GM21529 (cell line): ENCODE results near the gene DPRX.
"Not testable (repeated sequence)": the region's sequence is repeated elsewhere in the genome, so short reads cannot be mapped to it uniquely, and the experiment has no call there.

Source experiments
- ATAC-seq: cut with Tn5 transposase; IDR thresholded peaks from one replicate; pipeline ENCODE4 v1.9.1; 2021; ENCODE audit not compliant: unreplicated experiment

The DPRX gene

DNA sequence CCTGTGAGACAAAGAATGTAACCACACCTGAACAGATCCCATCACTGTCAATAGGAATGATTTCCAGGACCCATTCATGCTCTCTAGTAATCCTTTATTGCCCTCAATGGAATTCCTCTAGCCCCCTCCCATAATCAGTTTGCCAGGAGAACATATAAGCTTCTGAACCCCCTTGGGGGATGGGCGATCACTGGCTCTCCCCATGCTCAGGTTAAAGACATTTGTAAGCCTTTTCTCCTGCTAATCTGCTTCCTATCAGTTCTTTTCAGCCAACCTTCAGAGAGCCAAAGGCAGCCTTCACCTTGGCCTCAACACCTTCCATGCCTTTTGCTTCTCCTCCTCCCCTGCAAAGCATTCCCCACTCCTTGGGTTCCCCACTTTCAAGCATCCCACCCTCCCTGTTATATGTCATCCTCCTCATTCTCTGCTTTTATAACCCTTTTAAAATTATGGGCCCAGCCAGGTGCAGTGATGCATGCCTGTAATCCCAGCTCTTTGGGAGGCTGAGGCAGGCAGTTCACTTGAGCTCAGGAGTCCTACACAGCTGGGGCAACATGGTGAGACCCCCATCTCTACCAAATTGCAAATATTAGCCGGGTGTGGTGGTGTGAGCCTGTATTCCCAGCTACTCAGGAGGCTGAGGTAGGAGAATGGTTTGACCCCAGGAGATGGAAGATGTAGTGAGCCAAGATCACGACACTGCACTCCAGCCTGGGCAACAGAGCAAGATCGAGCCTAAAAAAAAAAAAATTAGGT is 12.4 kb downstream of the DPRX start:
- no peak for ATAC-seq

DNA sequence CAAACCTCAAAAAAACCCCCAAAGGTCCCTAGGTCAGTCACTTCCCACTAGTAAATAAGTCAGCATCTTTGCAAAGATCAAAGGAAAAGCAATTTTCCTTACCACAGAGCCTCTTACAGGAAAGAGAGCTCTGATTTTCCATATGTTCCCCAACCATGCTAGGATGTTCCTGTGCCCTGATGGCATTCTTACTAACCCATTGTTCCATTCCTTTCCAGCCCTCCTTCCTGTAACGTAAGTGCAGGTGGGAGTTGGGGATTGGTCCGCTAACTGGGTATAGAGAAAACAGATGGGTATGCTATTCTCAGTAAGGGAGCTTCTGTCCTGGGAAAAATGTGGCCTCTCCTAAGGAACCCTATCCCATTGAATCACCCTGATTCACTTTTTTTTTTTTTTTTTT is 14.3 kb downstream of the DPRX start:
- ATAC-seq: no peak

DNA sequence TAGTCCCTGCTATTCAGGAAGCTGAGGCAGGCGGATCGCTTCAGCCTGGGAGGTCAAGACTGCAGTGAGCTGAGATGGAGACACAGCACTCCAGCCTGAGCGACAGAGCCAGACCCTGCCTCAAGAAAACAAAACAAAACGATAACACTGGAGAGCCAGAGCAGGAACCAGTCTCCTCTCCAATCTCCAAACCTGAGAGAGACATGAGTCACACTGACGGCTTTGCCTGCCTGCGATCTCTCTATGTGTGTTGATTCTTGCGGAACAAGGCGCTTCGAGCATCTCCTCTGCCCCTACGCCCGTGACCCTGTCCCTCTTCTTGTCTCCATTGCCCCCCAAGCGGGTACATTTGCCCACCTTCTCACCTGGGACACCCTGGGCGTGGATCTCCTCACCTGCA is 15.6 kb downstream of the DPRX start:
- ATAC-seq: no peak

DNA sequence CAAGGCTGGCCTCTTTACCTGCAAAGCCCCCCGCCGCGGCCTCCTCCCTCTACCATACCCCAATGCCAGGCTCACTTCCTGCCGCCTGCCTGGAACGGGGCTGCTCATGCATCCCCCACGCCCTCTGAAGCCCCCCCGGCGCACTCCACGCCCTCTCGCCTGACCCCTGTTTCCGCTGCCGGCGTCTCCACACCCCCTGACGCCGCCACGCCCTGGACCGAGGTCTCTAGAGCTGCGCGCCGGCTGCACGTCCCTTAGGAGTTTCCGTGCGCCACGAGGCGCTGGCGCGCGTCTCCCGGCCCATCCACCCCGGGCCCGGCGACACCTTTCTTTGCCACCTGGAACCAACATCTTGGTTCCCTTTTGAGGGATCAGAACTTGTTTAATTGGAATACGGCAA is 16.0 kb downstream of the DPRX start:
- ATAC-seq: no peak

DNA sequence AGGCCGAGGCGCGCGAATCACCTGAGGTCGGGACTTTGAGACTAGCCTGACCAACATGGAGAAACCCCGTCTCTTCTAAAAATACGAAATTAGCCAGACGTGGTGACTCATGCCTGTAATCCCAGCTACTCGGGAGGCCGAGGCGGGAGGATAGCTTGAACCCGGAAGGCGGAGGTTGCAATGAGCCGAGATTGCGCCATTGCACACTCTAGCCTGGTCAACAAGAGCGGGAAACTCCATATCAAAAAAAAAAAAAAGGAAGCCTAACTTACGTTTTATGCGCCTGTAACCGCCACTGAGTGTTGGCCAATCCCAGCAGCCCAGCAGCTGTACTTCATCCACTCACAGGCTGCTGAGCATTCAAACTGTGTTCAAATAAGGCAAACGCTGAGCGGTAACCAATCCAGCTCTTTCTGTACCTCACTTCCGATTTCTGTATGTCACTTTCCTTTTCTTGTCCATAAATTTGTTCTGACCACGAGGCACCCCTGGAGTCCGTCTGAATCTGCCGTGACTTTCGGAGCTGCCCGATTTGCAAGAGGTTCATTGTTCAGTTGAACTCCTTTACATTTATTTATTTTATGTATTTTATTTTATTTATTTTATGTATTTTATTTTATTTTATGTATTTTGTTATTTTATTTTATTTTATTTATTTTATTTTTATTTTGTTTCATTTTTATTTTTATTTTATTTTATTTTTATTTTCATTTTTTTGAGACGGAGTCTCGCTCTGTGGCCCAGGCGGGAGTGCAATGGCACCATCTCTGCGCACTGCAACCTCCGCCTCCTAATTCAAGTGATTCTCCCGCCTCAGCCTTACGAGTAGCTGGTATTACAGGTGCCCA is 18.2 kb downstream of the DPRX start:
- ATAC-seq: no peak

DNA sequence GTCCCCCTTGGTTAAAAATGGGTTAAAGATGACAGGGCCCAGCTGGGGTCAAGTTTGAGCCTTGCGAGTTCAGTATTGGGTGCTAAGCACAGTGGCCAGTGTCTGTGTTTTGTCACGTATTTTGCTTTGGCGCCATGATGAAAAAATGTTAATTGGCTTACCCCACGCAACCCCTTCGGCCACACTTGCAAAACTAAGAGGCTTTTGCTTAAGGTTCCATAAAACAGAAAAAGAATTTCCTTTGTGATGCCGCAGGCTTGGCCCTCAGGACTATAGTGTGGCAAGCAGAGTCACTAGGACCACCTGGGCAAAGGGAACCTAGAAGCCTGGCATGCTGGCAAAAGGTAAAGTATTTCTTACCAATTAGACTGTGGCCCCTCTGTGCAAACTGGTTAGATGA is 20.7 kb downstream of the DPRX start:
- ATAC-seq: no peak

DNA sequence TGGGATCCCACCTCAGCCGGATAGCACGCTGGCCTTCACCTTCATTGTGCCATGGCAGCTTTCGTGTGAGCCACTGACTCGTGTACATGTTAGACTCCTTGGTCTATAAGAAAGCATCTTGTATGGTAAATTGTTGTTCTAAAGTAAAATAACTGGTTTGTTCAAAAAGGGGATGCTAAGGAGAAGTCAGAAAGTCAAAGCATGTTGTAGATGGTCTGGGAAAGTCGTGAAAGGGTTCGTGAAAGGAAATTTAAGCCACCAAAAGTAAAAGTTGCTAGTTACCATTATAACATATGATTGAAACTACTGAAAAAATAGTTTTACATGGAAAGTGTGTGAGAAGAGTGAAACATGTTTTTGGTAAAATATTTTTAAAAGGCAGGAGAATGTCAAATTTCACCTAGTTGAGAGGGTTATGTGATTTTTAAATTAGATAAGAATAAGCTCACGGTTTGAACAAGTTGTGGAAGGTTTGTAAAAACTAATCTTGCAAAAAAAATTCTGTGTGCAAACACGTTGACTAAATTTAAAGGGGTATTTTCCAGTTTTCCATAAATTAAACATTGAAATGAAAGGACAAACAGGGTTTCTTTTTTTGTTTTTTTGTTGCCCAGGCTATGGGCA is 23.4 kb downstream of the DPRX start:
- no peak for ATAC-seq

DNA sequence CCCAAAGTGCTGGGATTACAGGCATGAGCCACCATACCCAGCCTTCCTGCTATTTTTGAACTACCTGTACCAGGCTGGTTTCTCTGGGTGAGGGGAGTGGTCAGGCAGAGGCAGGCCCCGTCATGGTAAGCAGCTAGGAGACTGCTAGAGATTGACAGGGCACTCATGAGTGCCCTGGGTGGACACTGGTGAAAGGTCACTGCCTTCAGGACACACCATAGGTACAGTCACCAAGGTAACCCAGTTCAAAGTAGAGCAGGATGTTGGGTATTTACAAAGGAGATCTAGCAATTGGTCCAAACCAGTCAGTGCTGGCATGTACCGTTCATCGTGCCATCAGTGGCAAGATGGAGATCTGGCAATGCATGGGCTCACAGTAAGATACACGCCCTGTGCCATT is 25.5 kb downstream of the DPRX start:
- no peak for ATAC-seq

DNA sequence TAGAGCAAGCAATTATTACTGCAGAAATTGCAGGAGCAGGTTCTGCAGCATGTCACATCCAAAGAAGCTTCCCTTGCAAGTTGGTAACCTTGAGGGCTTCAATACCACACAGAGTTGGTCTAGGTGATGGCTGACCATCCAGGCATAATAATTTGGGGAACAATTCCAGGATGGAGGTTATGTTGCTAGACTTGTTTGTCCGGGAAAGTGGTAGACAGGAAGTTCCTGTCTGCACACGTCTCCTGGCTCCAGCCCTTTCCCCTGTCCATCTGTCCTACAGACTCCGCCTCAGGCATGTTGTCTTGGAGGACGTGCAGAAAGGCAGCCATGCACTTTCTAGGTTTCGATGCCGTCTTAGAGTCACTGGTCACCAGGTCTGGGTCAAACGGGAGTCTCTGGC is 26.0 kb downstream of the DPRX start:
- ATAC-seq: no peak

DNA sequence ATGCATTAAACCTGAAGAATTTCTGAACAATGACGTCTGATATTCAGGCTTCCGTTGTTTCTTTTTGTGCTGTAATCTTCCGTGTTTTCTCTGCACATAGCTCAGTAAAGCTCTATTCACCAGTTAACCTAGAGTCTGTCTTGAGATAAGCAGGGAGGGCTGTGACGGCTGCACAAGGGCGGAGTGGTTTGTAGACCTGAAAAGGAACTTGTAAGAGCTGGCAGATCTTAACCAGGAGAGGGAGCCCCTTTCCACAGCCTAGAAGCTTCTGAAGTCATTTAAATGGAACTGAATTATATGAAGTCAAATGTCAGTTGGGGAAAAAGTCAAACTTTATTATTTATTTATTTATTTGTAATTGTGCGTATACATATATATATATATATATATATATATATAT is 27.5 kb downstream of the DPRX start:
- no peak for ATAC-seq

DNA sequence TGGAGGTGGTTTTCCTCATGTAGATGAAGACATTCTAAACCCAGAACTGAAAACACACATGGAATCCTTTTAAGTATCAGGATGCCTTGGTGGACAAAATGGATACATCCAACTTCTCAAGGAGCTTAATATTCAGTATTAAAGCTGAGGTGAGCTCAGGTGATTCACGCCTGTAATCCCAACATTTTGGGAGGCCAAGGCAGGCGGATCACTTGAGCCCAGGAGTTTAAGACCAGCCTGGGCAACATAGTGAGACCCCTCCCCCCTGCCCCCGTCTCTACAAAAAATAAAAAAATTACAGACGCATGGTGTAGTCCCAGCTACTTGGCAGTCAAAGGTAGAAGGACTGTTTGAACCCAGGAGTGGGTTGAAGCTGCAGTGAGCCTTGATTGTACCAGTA is 28.8 kb downstream of the DPRX start:
- no peak for ATAC-seq

DNA sequence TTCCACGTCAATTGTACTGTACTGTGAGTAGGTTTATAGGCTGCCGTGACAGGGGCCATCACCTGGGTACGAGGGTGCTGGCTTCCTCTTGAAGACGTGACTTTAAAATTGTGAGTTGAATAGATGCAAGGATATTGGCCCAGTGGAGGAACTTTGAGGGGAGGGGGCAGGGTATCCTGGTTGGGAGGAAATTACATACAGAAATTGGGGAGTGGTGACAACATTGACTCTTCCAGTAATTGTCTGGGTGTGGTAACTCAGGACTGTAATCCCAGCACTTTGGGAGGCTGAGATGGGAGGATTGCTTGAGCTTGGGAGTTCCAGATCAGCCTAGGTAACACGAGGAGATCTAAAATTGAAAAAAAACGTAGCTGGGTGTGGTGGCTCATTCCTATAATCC is 30.4 kb downstream of the DPRX start:
- ATAC-seq: no peak

DNA sequence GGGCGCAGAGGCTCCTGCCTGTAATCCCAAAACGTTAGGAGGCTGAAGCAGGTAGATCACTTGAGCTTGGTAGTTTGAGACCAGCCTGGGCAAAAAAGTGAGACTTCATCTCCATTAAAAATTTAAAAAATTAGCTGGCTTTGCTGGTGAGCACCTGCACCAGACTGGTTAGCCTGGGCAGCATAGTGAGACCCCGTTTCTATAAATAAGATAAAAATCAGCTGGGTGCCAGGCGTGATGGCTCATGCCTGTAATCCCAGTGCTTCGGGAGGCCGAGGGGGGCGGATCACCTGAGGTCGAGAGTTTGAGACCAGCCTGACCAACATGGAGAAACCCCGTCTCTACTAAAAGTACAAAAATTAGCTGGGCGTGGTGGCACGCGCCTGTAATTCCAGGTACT is 32.4 kb downstream of the DPRX start:
- no peak for ATAC-seq

DNA sequence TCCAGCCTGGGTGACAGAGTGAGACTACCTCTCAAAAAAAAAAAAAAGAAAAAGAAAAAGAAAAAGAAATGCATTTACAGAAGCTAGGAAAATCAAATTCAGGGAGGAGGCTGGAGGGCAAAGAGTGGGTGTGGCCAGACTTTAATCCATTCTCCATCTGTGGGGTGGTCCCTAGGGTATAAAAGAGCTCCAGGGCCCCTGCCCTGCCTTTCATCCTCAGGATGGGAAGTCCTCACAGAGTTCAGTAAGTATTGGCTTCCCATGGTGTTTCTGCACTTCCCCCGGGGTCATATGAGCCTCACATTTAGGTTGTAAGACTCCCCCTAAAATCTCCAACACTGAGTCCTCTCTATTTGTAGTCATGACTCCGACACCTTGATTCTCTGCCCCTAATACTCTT is 33.0 kb downstream of the DPRX start:
- no peak for ATAC-seq

DNA sequence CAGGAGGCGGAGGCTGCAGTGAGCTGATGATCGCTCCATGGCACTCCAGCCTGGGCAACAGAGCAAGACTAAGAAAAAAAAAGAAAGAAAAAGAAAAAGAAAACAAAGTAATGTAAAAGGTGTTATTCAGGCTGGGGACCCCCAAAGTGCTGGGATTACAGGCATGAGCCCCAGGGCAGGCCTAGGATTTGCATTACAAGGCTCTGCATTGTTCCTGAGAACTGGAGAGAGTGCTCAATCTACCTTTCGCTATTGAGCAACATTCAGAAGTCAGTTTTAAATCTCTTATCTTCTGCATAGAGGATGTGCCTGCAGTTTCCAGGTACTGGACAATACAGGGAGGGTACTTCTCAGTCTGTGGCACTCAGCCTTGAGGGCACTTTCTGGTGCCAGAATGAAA is 34.5 kb downstream of the DPRX start:
- ATAC-seq: not testable (repeated sequence)

DNA sequence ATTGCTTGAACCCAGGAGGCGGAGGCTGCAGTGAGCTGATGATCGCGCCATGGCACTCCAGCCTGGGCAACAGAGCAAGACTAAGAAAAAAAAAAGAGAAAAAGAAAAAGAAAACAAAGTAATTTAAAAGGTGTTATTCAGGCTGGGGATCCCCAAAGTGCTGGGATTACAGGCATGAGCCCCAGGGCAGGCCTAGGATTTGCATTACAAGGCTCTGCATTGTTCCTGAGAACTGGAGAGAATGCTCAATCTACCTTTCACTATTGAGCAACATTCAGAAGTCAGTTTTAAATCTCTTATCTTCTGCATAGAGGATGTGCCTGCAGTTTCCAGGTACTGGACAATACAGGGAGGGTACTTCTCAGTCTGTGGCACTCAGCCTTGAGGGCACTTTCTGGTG is 37.0 kb downstream of the DPRX start:
- ATAC-seq: not testable (repeated sequence)

DNA sequence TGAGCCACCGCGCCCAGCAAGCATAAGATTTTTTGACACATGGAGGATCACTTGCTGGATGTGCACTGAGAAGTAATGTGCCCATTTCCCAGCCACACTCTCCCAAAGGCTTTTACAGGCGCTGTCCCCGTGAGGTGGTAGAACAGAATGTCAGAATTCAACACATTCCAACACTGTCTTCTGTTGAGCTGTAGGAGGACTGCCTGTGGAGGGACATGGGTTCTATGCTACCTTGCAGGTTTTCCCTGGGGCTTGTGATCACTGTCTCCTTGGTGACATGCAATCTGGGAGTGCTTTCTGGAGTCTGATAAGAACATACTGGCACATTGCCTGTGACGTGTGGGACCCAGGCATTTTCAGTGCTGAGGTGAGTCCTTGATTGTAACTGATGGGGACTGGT is 38.5 kb downstream of the DPRX start:
- no peak for ATAC-seq

DNA sequence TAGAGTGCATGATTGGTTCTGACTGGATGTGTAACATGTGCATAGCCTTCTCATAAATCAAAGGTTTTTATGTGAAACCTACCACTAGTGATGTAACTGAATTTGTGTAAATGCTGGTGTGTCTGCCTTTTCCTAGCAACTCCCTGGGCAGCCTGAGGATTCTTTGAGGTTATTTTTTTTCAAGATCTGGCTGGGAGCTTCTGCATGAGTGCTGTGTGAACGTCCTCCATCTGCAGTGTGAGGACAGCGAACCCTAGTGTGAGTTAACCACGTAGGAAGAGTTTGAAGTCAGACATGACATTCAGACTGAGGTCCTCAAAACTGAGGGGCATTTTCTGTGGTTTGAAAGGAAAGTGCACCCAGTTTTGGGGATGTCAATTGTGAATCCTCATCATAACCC is 39.9 kb downstream of the DPRX start:
- ATAC-seq: no peak
